GM08714 (cell line): ENCODE data around the gene WIPF2.

Experiments used
- H3K4me3 ChIP-seq: fragments of 200-500 bp; sonication (Bioruptor generic); 2 replicates; pipeline ENCODE4 v1.5.1; 2014; ENCODE audit warnings: mild to moderate bottlenecking, low read length, inconsistent platforms
- ZNF274 ChIP-seq: IDR thresholded peaks from 2 replicates; pipeline ENCODE4 v1.6.1; 2012; ENCODE audit warnings: mild to moderate bottlenecking, low read depth, low read length

WIPF2 gene

GRCh38 chr17:40315678-40316570, 96.8 kb downstream of the WIPF2 start:
- no peak overlapping the region for H3K4me3 ChIP-seq
- TF ChIP-seq ZNF274: no peak

GRCh38 chr17:40316571-40317344, 97.7 kb downstream of the WIPF2 start:
- no peak overlapping the region for H3K4me3 ChIP-seq
- no peak for TF ChIP-seq ZNF274

- no peak for TF ChIP-seq ZNF274
- peak overlapping the region; percentile 55; the same call in 1 of the 2 replicates for H3K4me3 ChIP-seq
Observed at GRCh38 chr17:40317345-40317873, 98.3 kb downstream of the WIPF2 start.

GRCh38 chr17:40317880-40318829, 99.1 kb downstream of the WIPF2 start:
- no peak for TF ChIP-seq ZNF274
- H3K4me3 ChIP-seq: peak overlapping the region; percentile 79

GRCh38 chr17:40318830-40319391, 99.8 kb downstream of the WIPF2 start:
- TF ChIP-seq ZNF274: no peak
- peak overlapping the region; percentile 79 for H3K4me3 ChIP-seq

GRCh38 chr17:40319651-40320540, 100.8 kb downstream of the WIPF2 start:
- peak overlapping the region; percentile 79 for H3K4me3 ChIP-seq
- TF ChIP-seq ZNF274: no peak

GRCh38 chr17:40320756-40321523, 101.8 kb downstream of the WIPF2 start:
- no peak for TF ChIP-seq ZNF274
- peak overlapping the region; percentile 79; the same call in 1 of the 2 replicates for H3K4me3 ChIP-seq

- H3K4me3 ChIP-seq: peak overlapping the region; percentile 79; the same call in 1 of the 2 replicates
- no peak for TF ChIP-seq ZNF274
Observed at GRCh38 chr17:40321524-40321929, 102.4 kb downstream of the WIPF2 start.

- TF ChIP-seq ZNF274: no peak
- H3K4me3 ChIP-seq: peak overlapping the region; percentile 79; the same call in 1 of the 2 replicates
Observed at GRCh38 chr17:40321961-40322357, 102.9 kb downstream of the WIPF2 start.

- peak overlapping the region; percentile 79; the same call in 1 of the 2 replicates for H3K4me3 ChIP-seq
- no peak for TF ChIP-seq ZNF274
Observed at GRCh38 chr17:40322358-40323315, 103.5 kb downstream of the WIPF2 start.
